ENCODE results near the gene ANO6.
A peak's percentile ranks its signal among the peaks of the same experiment; 100 is the strongest.
"Not testable (repeated sequence)": the region's sequence is repeated elsewhere in the genome, so short reads cannot be mapped to it uniquely, and the experiment has no call there.

Gene ANO6

DNA sequence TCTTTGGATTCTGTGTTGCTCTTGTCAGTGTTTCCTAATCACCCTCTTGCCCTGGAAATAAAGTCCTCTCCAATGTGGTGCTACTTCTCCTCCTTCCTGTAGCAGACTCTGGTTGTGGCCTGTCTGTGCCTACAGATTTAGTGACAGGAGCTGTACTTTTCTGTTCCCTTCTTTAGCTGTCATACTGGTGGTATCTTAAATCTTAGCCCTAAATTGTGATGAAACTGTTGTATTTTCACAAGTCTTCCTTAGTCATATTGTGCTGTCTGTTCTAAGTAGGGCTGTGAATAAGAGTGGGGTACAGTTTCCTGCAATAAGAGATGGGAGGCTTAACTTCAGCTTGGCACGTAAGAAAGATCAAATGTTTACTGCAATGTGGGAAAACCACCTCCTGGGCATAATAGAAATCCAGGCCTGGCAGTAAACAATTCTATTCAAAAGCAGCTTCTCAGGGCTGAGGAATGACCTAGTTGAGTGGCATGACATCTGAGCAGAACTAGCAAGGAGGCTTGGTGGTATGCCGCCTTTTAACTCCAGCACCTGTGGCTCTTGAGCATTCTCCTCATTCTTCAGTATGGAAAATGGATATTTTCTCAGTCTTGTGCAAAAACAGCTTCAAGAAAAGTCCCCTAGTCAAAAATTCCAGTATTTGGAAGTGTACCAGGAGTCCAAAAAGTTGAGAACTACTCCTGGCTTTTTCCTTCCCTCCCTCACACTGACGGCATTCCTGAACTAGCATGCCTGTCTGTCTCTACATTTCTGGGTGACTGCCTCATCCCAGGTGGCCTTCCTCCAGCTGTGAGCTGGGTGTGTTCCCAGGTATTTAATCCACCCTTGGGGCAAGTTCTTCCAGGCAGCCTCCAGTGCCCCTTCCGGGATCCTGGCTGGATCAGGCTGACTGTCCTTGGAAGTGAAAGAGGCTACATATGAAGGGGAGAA is 19.5 kb downstream of the ANO6 start:
- Histone ChIP-seq H3K4me3 (no peak overlapping the region), H3K36me3 (replicated peaks) (no peaks in the 10 kb centered on the region), H3K9me3 (no peaks in the 10 kb centered on the region), H3K27me3 (ENCODE audit: low read depth) (no peaks in the 10 kb centered on the region), H3K4me1 (peaks cover 45% of the 10 kb centered on the region)
- DNase-seq (ENCODE audit: low spot score in 2 of 2), result no peak
- in situ Hi-C loops (cut with MboI; ENCODE audit: low sequenced_read_pairs), result no loop called here

DNA sequence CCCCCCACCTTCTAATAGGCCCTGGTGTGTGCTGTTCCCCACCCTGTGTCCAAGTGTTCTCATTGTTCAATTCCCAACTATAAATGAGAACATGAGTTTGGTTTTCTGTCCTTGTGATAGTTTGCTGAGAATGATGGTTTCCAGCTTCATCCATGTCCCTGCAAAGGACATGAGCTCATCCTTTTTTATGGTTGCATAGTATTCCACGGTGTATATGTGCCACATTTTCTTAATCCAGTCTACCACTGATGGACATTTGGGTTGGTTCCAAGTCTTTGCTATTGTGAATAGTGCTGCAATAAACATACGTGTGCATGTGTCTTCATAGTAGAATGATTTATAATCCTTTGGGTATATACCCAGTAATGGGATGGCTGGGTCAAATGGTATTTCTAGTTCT is 20.5 kb downstream of the ANO6 start:
- H3K4me1 ChIP-seq, result peaks cover 41% of the 10 kb centered on the region
- H3K36me3 ChIP-seq (replicated peaks); H3K9me3 ChIP-seq; H3K27me3 ChIP-seq (ENCODE audit: low read depth); DNase-seq (ENCODE audit: low spot score in 2 of 2); in situ Hi-C loops (cut with MboI; ENCODE audit: low sequenced_read_pairs); H3K4me3 ChIP-seq: not testable (repeated sequence)

DNA sequence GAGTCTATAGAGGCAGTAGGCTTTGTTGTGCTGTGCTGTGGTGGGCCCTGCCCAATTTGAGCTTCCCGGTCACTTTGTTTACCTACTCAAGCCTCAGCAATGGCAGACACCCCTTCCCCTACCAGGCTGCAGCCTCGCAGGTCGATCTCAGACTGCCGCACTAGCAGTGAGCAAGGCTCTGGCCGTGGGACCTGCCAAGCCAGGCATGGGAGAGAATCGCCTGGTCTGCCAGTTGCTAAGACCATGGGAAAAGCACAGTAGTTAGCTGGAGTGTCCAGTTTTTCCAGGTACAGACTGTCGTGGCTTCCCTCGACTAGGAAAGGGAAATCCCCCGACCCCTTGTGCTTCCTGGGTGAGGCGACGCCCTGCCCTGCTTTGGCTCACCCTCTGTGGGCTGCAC is 26.3 kb downstream of the ANO6 start:
- H3K27me3 ChIP-seq (ENCODE audit: low read depth), result no peaks in the 10 kb centered on the region
- H3K4me3 ChIP-seq, result no peak overlapping the region
- in situ Hi-C loops (cut with MboI; ENCODE audit: low sequenced_read_pairs), result no loop called here
- DNase-seq (ENCODE audit: low spot score in 2 of 2), result no peak
- H3K36me3 ChIP-seq (replicated peaks), result no peaks in the 10 kb centered on the region
- H3K4me1 ChIP-seq, result no peaks in the 10 kb centered on the region
- H3K9me3 ChIP-seq, result no peaks in the 10 kb centered on the region

DNA sequence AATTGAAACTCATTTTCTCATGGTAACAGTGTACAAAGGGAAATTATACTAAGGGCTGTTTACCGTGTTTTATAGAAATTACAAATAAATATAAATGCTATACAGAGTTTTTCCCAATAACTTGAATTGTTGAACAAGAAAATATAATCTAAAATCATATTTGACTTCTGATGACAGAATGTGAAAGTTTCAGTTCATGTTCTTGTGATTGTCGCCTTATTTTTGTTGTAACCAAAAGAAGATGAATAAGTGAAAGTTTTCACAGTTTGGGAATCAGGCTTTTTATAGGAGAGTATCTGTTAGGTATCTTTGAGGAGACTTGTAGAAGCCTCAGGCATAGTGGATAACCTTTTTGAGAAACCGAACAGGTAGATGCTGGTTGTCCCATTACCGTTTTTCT is 28.1 kb downstream of the ANO6 start:
- H3K4me1 ChIP-seq, result no peaks in the 10 kb centered on the region
- in situ Hi-C loops (cut with MboI; ENCODE audit: low sequenced_read_pairs), result no loop called here

DNA sequence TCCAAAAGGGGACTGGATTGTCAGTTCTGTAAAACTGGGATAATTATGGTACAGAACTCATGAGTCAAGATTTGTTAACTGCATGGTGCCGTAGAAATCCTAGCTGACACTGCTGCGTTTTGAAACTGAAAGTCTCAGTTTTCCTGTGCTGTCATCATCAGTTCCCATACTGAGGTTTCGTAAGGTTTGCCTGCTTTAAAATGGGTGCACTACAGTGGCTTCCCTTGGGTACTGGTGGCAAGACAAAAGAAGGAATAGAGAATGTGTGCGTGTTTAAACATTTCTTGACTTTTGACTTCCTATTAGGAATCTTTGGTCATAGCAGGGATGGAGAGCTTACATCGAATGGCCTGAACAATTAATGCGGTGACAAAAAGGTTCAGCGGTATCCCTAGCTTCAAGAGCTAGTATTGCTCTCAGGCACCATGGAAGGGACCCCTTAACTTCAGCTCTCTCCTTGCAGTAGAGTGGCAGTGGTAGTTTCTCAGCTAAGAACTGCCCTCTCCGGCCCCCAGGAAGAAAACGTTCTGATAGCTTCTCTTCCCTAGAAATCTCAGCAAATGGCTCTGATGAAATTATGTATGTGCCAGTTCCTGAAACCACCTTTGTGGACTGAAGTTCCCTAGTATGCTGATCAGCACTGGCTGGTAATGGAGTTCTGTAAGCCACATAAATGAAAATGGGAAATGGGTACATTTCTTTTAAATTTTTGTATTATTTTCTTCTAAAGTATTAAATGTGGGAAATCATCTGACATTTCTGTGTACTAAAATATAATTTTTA is 28.9 kb downstream of the ANO6 start:
- Histone ChIP-seq H3K36me3 (replicated peaks) (no peaks in the 10 kb centered on the region), H3K4me1 (no peaks in the 10 kb centered on the region), H3K27me3 (ENCODE audit: low read depth) (no peaks in the 10 kb centered on the region), H3K9me3 (no peaks in the 10 kb centered on the region), H3K4me3 (no peak overlapping the region)
- no peak for DNase-seq (ENCODE audit: low spot score in 2 of 2)
- in situ Hi-C loops (cut with MboI; ENCODE audit: low sequenced_read_pairs), result no loop called here

More for the DNA sequence above, 28.1 kb downstream of the ANO6 start:
- no peaks in the 10 kb centered on the region for H3K27me3 ChIP-seq (ENCODE audit: low read depth)
- no peaks in the 10 kb centered on the region for H3K9me3 ChIP-seq
- DNase-seq (ENCODE audit: low spot score in 2 of 2), result no peak
- no peak overlapping the region for H3K4me3 ChIP-seq
- H3K36me3 ChIP-seq (replicated peaks), result no peaks in the 10 kb centered on the region

DNA sequence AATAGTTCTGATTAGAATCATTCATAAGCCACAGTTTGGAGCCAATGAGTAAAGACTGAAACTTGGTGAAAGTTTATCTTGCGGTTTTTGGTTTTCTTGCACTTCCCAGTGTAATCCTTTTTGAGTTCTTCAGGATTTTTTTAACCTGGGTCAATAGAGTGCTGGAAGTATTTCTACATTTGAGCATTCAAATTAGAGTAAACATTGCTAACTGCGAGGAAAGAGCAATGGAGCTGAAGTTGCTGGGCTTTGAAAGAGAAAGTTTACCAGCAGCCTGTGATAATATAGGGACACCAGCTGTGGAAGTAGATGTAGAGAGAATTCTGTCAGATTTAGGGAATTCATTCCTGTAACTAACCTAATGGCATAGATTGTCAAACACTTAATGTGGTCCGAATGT is 30.3 kb downstream of the ANO6 start:
- no peak for DNase-seq (ENCODE audit: low spot score in 2 of 2)
- H3K9me3 ChIP-seq, result no peaks in the 10 kb centered on the region
- H3K4me1 ChIP-seq, result no peaks in the 10 kb centered on the region
- H3K27me3 ChIP-seq (ENCODE audit: low read depth), result no peaks in the 10 kb centered on the region
- H3K4me3 ChIP-seq, result no peak overlapping the region
- no peaks in the 10 kb centered on the region for H3K36me3 ChIP-seq (replicated peaks)
- in situ Hi-C loops (cut with MboI; ENCODE audit: low sequenced_read_pairs), result no loop called here

DNA sequence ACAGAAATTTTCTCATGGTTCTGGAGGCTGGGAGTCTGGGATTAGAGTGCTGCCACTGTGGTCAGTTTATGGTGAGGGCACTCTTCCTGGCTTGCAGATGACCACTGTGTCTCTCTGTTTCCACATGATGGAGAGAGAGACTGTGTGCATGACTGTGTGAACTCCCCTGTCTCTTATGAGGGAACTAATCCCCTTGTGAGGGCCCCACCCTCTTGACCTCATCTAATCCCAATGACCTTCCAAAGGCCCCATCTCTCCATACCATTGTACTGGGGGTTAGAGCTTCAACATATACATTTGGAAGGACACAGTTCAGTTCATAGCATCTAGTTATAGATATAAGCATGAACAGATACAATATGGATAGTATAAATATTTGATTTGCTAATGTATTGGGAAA is 31.7 kb downstream of the ANO6 start:
- in situ Hi-C loops (cut with MboI; ENCODE audit: low sequenced_read_pairs), result no loop called here
- no peaks in the 10 kb centered on the region for H3K36me3 ChIP-seq (replicated peaks)
- H3K27me3 ChIP-seq (ENCODE audit: low read depth), result no peaks in the 10 kb centered on the region
- H3K9me3 ChIP-seq, result no peaks in the 10 kb centered on the region
- DNase-seq (ENCODE audit: low spot score in 2 of 2), result no peak
- no peaks in the 10 kb centered on the region for H3K4me1 ChIP-seq
- no peak overlapping the region for H3K4me3 ChIP-seq

DNA sequence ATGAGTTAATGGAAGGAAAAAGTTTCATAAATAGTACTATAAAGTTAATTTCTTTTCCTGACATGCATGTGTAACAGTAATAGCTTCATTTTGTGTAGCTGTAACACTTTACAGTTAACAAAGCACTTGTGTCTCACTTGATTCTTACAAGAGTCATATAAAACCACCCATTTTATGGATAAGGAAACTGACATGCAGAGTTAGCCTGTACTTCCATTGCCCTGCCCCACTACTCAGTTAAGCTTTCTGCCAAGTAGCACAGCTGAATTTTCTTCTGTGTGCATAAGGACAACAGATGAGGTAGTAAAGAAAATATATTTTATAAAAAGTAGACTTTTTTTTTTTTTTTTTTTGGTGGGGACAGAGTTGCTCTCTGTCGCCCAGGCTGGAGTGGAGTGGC is 32.2 kb downstream of the ANO6 start:
- in situ Hi-C loops (cut with MboI; ENCODE audit: low sequenced_read_pairs), result no loop called here
- no peak for DNase-seq (ENCODE audit: low spot score in 2 of 2)

DNA sequence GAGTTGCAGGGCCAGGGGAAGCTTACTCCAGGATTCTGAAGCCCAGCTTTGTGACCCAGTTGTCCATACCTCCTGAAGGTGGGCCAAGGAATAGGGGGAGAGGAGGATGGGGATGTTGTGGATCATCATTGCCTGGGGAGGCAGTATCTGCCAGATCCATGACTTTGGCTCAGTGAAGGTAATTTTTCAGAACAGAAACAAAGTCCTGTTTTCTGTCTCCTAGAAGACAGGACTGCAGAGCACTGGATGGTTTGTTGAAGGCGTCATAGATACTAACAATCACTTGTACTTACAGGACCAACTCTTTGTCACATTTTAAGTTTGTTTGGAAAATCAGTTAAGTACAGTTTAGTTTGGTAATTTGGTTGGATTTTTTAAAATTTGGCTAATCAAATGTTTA is 38.4 kb downstream of the ANO6 start:
- no peak for DNase-seq (ENCODE audit: low spot score in 2 of 2)
- no peak overlapping the region for H3K4me3 ChIP-seq
- H3K27me3 ChIP-seq (ENCODE audit: low read depth), result no peaks in the 10 kb centered on the region
- no peaks in the 10 kb centered on the region for H3K36me3 ChIP-seq (replicated peaks)
- no peaks in the 10 kb centered on the region for H3K9me3 ChIP-seq
- peaks cover 3% of the 10 kb centered on the region for H3K4me1 ChIP-seq
- in situ Hi-C loops (cut with MboI; ENCODE audit: low sequenced_read_pairs), result no loop called here

More for the DNA sequence above, 32.2 kb downstream of the ANO6 start:
- H3K27me3 ChIP-seq (ENCODE audit: low read depth), result no peaks in the 10 kb centered on the region
- H3K4me3 ChIP-seq, result no peak overlapping the region
- no peaks in the 10 kb centered on the region for H3K9me3 ChIP-seq
- no peaks in the 10 kb centered on the region for H3K36me3 ChIP-seq (replicated peaks)
- H3K4me1 ChIP-seq, result no peaks in the 10 kb centered on the region; the same call in 1 of the 2 replicates

DNA sequence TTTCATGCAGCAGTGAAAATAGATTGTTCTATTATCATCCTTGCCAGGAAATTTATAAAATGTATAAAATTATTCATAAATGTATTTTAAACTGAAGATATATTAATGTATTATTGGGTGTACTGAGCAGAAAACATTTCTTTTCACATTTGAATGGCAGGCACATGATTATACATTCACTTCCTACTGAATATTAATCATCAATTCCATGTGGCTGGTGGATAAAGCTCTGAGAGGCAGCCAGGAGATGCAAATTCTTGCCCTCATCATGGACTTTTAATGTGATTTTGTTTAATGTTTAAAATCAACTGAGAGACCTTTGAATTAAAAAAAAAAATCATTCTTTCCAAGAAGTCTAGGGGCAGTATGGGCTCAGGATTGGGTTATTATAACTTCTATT is 40.8 kb downstream of the ANO6 start:
- Histone ChIP-seq H3K27me3 (ENCODE audit: low read depth) (no peaks in the 10 kb centered on the region), H3K4me1 (peaks cover 18% of the 10 kb centered on the region), H3K9me3 (no peaks in the 10 kb centered on the region), H3K36me3 (replicated peaks) (no peaks in the 10 kb centered on the region), H3K4me3 (no peak overlapping the region)
- no peak for DNase-seq (ENCODE audit: low spot score in 2 of 2)
- in situ Hi-C loops (cut with MboI; ENCODE audit: low sequenced_read_pairs), result no loop called here

DNA sequence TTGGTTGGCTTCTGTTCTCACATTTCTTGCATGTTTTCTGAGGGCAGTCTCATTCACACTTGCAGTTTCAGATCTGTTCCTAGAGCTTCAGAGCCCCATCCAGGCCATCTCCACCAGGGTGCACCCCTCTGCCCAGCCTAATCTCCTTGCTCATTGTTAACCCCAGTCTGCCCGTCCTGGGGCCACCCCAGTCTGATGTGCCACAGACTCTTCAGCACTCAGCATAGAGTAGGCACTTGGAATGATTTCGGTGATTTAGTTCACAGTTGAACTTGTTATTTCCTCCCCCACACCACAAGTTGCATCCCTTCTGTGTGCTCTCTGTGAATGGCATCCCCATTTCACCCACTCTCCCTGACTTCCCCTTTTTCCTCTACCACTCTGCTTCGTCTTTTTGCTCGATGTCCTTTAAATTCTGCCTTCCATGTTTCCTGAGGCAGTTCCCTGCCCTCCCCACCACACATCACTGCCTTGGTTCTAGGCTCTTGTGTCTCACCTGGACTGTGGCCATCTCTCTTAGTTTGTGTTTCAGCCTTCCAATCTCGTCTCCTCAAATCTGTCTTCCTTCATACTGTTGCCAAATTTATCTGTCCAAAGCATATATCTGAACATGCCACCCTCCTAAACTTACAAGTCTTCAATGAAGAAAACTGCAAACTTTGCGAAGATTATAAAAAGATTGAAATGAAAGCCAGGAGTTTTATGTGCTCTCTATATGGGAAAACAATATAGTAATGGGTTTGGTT is 41.5 kb downstream of the ANO6 start:
- no peaks in the 10 kb centered on the region for H3K9me3 ChIP-seq
- H3K27me3 ChIP-seq (ENCODE audit: low read depth), result no peaks in the 10 kb centered on the region
- no peaks in the 10 kb centered on the region for H3K36me3 ChIP-seq (replicated peaks)
- no peak overlapping the region for H3K4me3 ChIP-seq
- no peak for DNase-seq (ENCODE audit: low spot score in 2 of 2)
- in situ Hi-C loops (cut with MboI; ENCODE audit: low sequenced_read_pairs), result no loop called here
- peaks cover 18% of the 10 kb centered on the region for H3K4me1 ChIP-seq

DNA sequence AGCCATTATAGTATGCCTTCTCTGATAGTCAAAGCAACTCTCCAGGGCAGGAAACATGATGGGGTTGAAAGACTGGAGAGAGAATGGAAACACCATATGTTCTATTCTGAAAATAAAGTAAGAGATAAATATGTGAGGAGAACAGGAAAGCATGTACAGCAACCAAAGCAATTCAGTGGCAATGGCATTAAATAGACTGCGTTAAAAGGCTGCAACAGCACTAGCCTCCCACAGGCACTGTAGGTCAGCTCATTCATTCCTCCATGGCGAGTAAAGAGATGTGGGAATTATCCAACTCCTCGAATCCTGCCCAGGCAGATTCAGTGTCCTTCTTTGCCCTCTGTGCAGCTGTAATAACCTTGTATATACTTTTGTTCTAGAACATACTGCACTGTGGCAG is 43.8 kb downstream of the ANO6 start:
- no peaks in the 10 kb centered on the region for H3K36me3 ChIP-seq (replicated peaks)
- no peak overlapping the region for H3K4me3 ChIP-seq
- peaks cover 18% of the 10 kb centered on the region for H3K4me1 ChIP-seq
- in situ Hi-C loops (cut with MboI; ENCODE audit: low sequenced_read_pairs), result no loop called here
- no peaks in the 10 kb centered on the region for H3K27me3 ChIP-seq (ENCODE audit: low read depth)
- H3K9me3 ChIP-seq, result no peaks in the 10 kb centered on the region
- DNase-seq (ENCODE audit: low spot score in 2 of 2), result peak in 1 of 2 experiments; percentile 20

DNA sequence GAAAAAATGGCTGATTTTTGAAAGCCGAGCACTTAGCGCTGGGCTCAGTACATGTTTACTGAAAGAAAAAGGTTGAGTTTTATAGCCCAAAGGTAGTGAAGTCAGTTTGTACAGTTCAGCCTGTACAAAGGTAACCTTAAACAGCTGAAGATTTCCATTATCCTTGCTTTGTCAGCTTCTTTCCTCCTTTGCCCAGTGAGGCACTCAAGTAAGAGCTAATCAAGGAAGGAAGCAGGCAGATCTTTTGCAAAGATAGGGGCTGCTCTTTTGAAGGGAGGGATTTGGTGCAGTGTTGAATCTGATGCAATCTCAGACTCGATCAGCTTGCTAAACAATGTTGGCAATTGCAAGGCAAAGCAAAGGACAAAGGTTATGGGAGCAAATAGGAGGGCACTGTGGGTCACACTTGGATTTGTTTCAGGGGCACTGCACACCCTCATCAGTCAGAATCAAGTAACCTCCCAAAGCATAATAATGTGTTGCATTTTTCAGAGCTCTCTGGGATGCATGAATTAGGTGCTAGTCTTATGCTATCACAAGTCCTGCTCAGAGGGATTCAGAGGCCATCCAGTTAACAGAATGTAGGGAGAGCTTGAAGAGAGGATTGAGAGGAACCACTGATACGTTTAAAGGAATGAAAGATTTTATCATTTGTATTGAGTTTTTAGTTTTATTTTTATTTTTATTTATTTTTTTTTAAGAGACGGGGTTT is 44.4 kb downstream of the ANO6 start:
- Histone ChIP-seq H3K4me3 (no peak overlapping the region), H3K4me1 (peaks cover 15% of the 10 kb centered on the region), H3K9me3 (no peaks in the 10 kb centered on the region), H3K36me3 (replicated peaks) (no peaks in the 10 kb centered on the region), H3K27me3 (ENCODE audit: low read depth) (no peaks in the 10 kb centered on the region)
- DNase-seq (ENCODE audit: low spot score in 2 of 2), result peak; percentile 54 to 82
- in situ Hi-C loops (cut with MboI; ENCODE audit: low sequenced_read_pairs), result no loop called here

Measured in HAP-1 (cell line).